Esophagus muscularis mucosa (tissue), 4 donors: ENCODE data around the gene ANXA6. TPM values are rescaled to one million over a fixed set of nuclear protein-coding genes. Genes with fewer than 3 reads are reported as not detected.
A peak's percentile ranks its signal among the peaks of the same experiment; 100 is the strongest.

Experiments
- DNase-seq: peaks from one replicate; pipeline ENCODE4 v3.0.0-alpha.2; 2017; ENCODE audit errors: extremely low spot score
- H3K27ac ChIP-seq, 4 donors: fragments of 200-600 bp; sonication (generic); replicated peaks in 1 of 4; 1 replicate in 3 of 4; 2 replicates in 1 of 4; pipeline ENCODE4 v1.5.1; 2016 to 2019; ENCODE audit warnings: mild to moderate bottlenecking in 1 of 4
- H3K27me3 ChIP-seq, 4 donors: fragments of 200-600 bp; sonication (generic); one replicate each; pipeline versions ENCODE4 v1.5.1 to v1.6.0; 2016 to 2019
- H3K36me3 ChIP-seq, 4 donors: fragments of 200-600 bp; sonication (generic); one replicate each; pipeline ENCODE4 v1.5.1; 2016 to 2019
- H3K4me1 ChIP-seq, 4 donors: fragments of 200-600 bp; sonication (generic); one replicate each; pipeline ENCODE4 v1.5.1; 2016 to 2019
- H3K4me3 ChIP-seq, 4 donors: fragments of 200-600 bp; sonication (generic); 1 replicate in 2 of 4; 2 replicates in 2 of 4; pipeline ENCODE4 v1.5.1; 2016 to 2019; ENCODE audit warnings: mild to moderate bottlenecking in 4 of 4, moderate library complexity in 1 of 4
- H3K9me3 ChIP-seq, 4 donors: fragments of 200-600 bp; sonication (generic); 1 replicate in 3 of 4; 2 replicates in 1 of 4; pipeline ENCODE4 v1.5.1; 2016 to 2019
- EP300 ChIP-seq: sonication (generic); formaldehyde crosslinking; IDR thresholded peaks from one replicate; pipeline ENCODE4 v1.6.1; 2017; ENCODE audit warnings: antibody characterized with exemption
- POLR2A ChIP-seq: fragments of 450-650 bp; IDR thresholded peaks from one replicate; pipeline ENCODE4 v1.6.1; 2017; ENCODE audit warnings: antibody characterized with exemption, moderate library complexity, mild to moderate bottlenecking, low read depth
- POLR2AphosphoS5 ChIP-seq, 2 donors: sonication (generic); formaldehyde crosslinking; IDR thresholded peaks; one replicate each; pipeline ENCODE4 v1.6.1; 2017; ENCODE audit warnings: antibody characterized with exemption in 2 of 2
- WGBS: methylation state at CpG from one replicate; pipeline ENCODE4 v1.1.5; 2018; 5-methylcytosine and 5-hydroxymethylcytosine counted together
- intact Hi-C: fragments of 100-400 bp; cut with DNase I; formaldehyde crosslinking; loops from one replicate; pipeline ENCODE4 v1.15.1; 2023
- total RNA-seq, 4 donors: library from RNA; depleted of rRNA; stranded (reverse); fragments of >200 nt; gene quantifications; one replicate each; pipeline versions ENCODE4 v1.1.0 to v1.2.1, GENCODE V29; 2016
- TF ChIP-seq, protein P1 (sequence below), 3 experiments: fragments of 200-600 bp in 2 of 3; fragments of 450-650 bp in 1 of 3; sonication (generic) in 2 of 3; IDR thresholded peaks; one replicate each; pipeline ENCODE4 v1.5.1; 2017 to 2019; ENCODE audit warnings: antibody characterized with exemption in 3 of 3, mild to moderate bottlenecking in 2 of 3, moderate library complexity in 1 of 3

Gene ANXA6
- total RNA-seq, 4 donors from 2014 or later = 232 to 442 (median 374) TPM

DNA sequence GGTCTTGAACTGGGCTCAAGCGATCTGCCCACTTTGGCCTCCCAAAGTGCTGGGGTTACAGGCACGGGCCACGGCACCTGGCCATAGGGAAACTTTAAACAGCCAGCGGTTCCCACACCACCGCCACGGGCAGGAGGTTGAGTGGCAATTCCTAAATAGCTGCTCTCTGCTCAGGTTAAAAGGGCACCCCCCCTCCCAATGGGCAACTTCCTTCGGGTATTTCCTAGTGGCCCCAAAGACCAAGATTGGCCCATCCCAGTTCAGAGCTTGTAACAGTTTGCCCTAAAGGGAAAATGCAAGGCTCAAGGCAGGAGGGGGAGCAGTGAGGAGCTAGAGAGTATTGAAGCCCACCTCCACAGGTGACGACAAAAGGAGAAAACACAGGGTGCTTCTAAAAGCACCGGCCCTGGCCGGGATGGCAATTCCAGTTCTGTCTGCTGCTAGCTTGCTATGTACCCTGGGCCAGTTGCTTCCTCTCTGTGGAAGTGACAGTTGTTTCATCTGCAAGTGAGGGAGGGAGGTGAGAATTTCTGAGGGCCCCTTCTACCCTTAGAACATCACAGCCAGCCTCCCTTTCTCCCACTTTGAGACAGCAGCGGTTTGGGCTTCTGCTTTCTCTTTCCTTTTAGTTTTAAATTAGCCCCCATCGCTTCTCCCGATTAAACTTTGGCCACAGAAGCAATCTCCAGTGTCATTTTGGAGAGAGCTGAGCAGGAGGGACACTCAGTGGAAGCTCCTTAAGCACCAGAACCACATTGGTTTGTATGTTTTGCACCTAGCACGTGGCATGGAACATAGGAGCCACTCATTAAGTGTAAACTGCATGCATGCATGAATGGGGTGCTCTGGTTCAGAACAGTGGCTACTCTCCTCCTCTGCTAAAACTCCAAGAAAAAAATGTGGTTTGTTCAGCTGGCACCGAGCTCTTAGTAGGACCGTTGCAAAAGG lies 59.5 kb downstream of the ANXA6 start:
- TF ChIP-seq POLR2AphosphoS5 (IDR thresholded peaks at IDR 0.05) (no peak), POLR2A (no peak), EP300 (no peak)
- TF ChIP-seq, protein P1, sequence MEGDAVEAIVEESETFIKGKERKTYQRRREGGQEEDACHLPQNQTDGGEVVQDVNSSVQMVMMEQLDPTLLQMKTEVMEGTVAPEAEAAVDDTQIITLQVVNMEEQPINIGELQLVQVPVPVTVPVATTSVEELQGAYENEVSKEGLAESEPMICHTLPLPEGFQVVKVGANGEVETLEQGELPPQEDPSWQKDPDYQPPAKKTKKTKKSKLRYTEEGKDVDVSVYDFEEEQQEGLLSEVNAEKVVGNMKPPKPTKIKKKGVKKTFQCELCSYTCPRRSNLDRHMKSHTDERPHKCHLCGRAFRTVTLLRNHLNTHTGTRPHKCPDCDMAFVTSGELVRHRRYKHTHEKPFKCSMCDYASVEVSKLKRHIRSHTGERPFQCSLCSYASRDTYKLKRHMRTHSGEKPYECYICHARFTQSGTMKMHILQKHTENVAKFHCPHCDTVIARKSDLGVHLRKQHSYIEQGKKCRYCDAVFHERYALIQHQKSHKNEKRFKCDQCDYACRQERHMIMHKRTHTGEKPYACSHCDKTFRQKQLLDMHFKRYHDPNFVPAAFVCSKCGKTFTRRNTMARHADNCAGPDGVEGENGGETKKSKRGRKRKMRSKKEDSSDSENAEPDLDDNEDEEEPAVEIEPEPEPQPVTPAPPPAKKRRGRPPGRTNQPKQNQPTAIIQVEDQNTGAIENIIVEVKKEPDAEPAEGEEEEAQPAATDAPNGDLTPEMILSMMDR (IDR thresholded peaks at IDR 0.05) = no peak
- H3K4me3 ChIP-seq = no peak overlapping the region
- 68% methylated on average over 16 of the region's 16 CpGs for WGBS

DNA sequence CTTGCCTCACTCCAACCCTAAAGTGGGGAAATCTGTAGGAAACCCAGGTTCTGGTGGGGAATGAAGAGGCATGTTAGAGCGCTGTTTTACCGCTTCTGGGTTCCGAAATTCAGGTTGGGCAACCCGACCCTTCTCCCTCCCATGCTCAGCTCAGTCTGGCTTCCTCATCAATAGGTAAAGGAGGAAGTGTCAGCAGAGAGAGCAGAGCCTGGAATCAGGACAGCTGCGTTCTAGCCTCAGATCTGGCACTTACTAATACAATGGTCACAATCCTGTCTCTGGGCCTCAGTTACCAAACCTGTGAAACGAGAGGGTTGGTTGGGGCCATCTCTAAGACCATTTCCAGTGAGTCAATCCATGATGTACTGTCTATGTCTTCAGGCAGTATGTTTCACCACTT lies 60.5 kb downstream of the ANXA6 start:
- peaks cover 40 to 54% (median 48%) of the 10 kb centered on the region in 4 donors for H3K4me1 ChIP-seq
- TF ChIP-seq POLR2A (no peak), EP300 (no peak), POLR2AphosphoS5 (IDR thresholded peaks at IDR 0.05) (no peak)
- TF ChIP-seq, protein P1 (IDR thresholded peaks at IDR 0.05) = no peak
- no peaks in the 10 kb centered on the region for H3K27me3 ChIP-seq
- 73% methylated on average over 5 of the region's 6 CpGs for WGBS
- H3K9me3 ChIP-seq = no peaks in the 10 kb centered on the region
- no peak overlapping the region for H3K27ac ChIP-seq
- intact Hi-C loops = no loop called here
- H3K36me3 ChIP-seq = peaks cover 0 to 21% (median 15%) of the 10 kb centered on the region in 4 donors
- no peak overlapping the region for H3K4me3 ChIP-seq
- no peak for DNase-seq

More for the DNA sequence above, 59.5 kb downstream of the ANXA6 start:
- Histone ChIP-seq H3K27me3 (no peaks in the 10 kb centered on the region), H3K36me3 (peaks cover 0 to 30% (median 19%) of the 10 kb centered on the region in 4 donors), H3K9me3 (no peaks in the 10 kb centered on the region), H3K4me1 (peaks cover 34 to 55% (median 41%) of the 10 kb centered on the region in 4 donors), H3K27ac (no peak overlapping the region)
- no peak for DNase-seq
- intact Hi-C loops = no loop called here

DNA sequence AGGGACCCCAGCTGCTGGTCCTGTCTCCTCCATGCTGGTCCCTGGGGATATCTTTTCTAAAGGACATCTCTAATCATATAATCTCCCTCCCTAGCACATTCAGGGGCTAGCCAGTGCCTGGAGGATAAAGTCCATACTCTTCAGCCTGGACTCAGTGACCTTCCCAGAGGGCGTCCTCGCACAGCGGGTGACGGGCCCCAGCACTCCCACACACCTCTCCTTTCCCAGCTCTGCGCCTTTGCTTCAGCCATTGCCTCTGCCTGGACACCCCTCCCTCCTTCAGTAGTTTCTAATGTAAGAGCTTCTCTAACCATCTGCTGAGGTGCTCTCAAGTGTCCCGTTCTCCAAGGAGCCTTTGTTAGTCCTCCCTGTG lies 61.6 kb downstream of the ANXA6 start:
- no peak for DNase-seq
- Histone ChIP-seq H3K27ac (peak overlapping the region; percentile 36 to 70 (median 60)), H3K4me3 (no peak overlapping the region), H3K9me3 (no peaks in the 10 kb centered on the region), H3K36me3 (peaks cover 0 to 10% (median 5%) of the 10 kb centered on the region in 4 donors), H3K4me1 (peaks cover 40 to 48% (median 45%) of the 10 kb centered on the region in 4 donors), H3K27me3 (no peaks in the 10 kb centered on the region)
- WGBS = 83% methylated on average over 6 of the region's 6 CpGs
- intact Hi-C loops = no loop called here
- TF ChIP-seq EP300 (no peak), POLR2A (no peak), POLR2AphosphoS5 (IDR thresholded peaks at IDR 0.05) (no peak)
- TF ChIP-seq, protein P1 (IDR thresholded peaks at IDR 0.05) = no peak

DNA sequence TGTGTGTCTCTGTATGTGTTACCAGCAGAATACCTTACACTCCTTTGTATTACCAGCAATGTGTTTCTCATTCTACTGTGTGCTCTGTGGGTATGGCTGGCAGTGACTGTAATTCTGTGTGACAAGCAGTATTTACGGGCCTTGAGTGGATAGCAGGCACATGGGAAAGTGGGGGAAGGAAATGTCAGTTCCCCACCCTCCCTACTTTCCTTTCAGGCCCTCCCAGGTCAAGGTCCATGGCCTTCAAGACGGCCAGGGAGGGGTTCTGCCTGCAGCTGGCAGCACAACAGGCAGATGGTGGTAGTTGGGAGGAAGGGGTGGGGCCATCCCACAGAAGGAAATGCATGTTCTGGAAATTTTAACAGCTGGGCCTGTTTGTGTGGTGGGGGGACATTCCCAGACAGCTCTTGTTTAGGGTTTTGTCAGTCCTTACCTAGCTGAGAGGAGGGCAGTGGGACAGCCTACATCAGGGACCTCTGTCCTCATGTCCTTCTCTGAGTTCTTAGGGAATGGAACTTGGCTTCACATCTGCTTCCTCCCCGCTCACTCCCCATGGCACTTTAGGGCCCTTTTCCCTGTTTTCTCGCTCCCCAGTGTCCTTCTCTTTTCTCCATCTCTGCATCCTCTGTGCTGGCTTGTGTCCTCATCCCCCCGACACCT lies 62.1 kb downstream of the ANXA6 start:
- H3K27ac ChIP-seq = peak overlapping the region; percentile 36 to 70 (median 60)

More for the DNA sequence above, 62.1 kb downstream of the ANXA6 start:
- Histone ChIP-seq H3K27me3 (no peaks in the 10 kb centered on the region), H3K36me3 (peaks cover 0 to 5% (median under 1%) of the 10 kb centered on the region in 4 donors), H3K4me1 (peaks cover 40 to 46% (median 44%) of the 10 kb centered on the region in 4 donors), H3K9me3 (no peaks in the 10 kb centered on the region), H3K4me3 (no peak overlapping the region)
- WGBS = 53% methylated on average over 5 of the region's 5 CpGs
- DNase-seq = no peak
- intact Hi-C loops = no loop called here
- TF ChIP-seq POLR2A = no peak
- TF ChIP-seq, protein P1 (IDR thresholded peaks at IDR 0.05) = no peak
- TF ChIP-seq EP300 = no peak
- peak; percentile 37 to 57 for TF ChIP-seq POLR2AphosphoS5 (IDR thresholded peaks at IDR 0.05)
